Fibroblast of skin of left biceps (primary cell): ENCODE results near the gene SOS1.
"Not testable (repeated sequence)": the region's sequence is repeated elsewhere in the genome, so short reads cannot be mapped to it uniquely, and the experiment has no call there.

Experiments used
- DNase-seq, 2 experiments: peaks; one replicate each; pipeline ENCODE4 v3.0.0-alpha.2; 2013; ENCODE audit warnings: low read depth in 2 of 2

SOS1 gene

GRCh38 chr2:39099870-39100728 is 20.8 kb downstream of the SOS1 start:
- DNase-seq = no peak

DNA sequence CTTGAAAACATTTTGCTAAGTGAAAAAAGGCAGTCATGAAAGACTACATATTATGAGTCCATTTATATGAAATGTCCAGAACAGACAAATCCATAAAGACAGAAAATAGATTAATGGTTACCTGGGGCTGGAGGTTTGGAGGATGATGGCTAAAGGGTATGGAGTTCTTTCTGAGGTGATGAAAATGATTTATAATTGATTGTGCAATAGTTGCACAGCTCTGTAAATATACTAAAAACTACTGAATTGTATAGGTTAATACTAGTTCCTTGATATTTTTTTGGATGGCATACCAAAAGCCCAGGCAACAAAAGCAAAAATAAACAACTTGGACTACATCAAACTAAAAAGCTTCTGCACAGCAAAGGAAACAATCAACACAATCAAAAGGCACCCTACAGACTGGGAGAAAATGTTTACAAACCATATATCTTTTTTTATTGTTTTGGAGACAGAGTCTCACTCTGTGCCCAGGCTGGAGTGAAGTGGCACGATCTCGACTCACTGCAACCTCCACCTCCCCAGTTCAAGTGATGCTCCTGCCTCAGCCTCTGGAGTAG is 21.5 kb downstream of the SOS1 start:
- no peak for DNase-seq

DNA sequence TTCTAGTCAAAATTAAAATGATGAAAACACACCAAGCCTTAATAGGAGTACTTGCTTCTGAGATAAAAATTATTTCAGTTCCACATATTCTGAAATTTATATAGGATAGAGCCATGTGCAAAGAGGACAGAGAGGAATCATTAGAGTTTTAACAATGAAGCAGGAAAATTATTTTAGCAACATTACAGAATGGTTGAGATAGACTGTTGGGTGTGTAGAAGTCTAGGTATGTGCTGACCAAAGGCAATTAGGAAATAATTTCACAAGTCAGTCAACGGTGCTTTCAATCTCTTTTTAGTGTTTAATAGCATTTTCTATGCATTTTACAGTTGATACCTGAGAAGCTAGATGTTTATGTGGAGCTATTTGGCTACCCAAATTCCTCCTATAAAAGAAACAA is 25.2 kb downstream of the SOS1 start:
- no peak for DNase-seq

- DNase-seq = peak; percentile 18 to 35
Measured at GRCh38 chr2:39094717-39095363, 26.0 kb downstream of the SOS1 start.

GRCh38 chr2:39093218-39093898 is 27.5 kb downstream of the SOS1 start:
- no peak for DNase-seq

GRCh38 chr2:39091543-39091942 is 29.3 kb downstream of the SOS1 start:
- DNase-seq = no peak

DNA sequence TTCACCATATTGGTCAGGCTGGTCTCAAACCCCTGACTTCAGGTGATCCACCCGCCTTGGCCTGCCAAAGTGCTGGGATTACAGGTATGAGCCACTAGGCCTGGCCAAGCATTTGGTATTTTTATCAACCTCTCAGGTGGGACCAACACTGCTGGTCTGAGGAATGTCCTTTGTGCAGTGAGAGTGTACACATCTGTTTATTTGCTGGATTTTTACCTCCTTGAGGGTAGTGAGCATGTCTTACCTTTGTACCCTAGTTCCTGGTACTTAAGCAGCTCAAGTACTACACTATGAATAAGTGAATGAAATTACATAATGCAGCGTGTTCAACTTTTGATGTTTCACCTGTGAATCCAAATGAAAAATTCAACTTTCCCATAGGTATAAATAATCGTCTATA is 29.8 kb downstream of the SOS1 start:
- DNase-seq = no peak

- DNase-seq = no peak
Measured at GRCh38 chr2:39080152-39080551, 40.7 kb downstream of the SOS1 start.

- DNase-seq = no peak
Measured at GRCh38 chr2:39069890-39070465, 50.9 kb downstream of the SOS1 start.

DNA sequence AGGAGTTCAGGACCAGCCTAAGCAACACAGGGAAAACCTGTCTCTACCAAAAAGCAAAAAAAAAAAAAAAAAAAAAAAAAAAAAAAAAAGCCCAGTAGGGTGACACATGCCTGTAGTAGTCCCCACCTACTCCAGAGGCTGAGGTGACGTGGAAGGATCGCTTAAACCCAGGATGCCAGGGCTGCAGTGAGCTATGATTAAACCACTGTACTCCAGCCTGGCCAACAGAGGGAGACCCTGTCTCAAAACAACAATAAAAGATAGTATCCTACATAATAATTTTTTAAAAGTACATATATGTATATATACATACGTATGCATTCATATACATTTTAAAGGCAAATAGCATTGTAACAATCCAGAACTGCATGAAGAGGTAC is 51.7 kb downstream of the SOS1 start:
- DNase-seq = no peak

DNA sequence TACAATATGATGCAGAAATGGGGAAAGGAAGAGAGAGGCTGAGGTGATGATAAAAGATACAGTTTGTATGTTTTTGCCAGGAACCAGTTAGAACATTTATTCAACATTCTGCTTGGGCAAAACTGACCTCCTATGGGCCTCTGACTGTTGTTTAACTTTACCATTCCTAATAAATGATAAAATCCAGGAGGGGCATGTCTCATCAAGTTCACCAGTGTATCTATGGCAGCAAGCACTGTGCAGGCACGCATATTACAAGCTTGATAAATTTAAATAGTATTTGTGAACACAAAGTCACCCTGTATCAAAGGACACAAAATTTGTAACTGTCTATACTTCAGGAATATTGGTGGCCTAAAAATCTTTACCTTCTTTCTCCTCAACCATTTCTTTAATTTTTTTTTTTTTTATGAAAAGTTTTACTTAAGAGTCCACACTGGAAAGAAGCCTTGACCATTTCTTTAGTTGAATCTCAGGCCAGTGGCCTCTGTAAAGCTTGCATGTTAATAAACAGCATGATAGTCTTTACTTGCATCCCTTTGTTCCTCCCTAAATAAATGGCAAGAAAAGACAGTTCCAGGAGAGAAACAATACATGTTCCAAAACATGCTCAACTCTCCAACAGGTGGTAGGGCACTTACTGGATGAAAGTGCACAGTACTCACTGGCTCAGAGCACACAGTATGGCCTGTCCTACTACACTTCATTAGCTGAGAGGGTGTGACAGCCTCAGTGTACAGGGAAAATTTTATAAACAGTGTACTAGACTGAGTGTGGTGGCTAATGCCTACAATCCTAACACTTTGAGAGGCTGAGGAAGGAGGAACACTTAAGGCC is 52.3 kb downstream of the SOS1 start:
- DNase-seq = no peak

- no peak for DNase-seq
Measured at GRCh38 chr2:39065616-39066015, 55.2 kb downstream of the SOS1 start.

DNA sequence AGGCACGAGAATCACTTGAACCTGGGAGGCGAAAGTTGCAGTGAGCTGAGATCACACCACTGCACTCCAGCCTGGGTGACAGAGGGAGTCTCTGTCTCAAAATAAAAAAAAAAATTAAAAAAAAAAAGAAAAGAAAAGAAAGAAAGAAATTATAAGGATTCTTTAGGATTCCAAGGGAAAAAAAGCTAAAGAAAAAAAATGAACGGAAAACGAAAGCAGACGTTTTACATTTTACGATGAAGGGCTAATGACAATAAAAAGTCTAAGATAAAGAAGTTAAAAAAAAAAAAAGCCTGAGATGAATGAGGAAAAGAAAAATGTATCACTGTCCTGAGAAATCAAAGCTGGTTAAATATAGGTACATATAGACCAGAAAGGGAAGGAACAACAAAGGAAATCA is 58.5 kb downstream of the SOS1 start:
- DNase-seq = no peak

- no peak for DNase-seq
Measured at GRCh38 chr2:39061280-39061679, 59.6 kb downstream of the SOS1 start.

DNA sequence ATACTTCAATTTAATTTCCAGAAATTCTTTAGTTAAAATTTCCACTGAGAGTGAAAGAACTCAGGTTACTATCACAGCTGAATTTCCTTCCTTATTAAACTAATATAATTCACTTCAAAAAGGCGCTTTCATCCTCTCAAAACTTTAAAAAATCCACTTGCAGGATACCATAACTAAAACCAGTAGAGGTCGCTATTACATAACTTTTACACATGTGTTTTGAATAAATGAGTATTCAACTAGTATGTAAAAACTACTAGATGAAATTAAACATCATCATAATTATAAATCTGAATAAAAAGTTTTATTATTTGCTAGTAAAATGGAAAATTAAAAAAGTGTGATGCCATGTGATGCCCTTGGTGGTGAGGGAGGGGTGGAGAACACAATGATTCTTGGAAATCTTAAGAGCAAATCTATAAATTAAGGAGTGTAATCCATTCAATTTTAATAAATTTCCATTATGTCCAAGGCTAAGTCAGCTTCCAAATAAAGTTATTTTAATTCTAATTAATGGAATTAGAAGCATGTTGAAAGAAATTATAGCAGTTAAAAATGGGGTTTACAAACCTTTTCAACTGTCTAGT is 61.4 kb downstream of the SOS1 start:
- DNase-seq = peak; percentile 17 to 23

GRCh38 chr2:39058101-39058500 is 62.8 kb downstream of the SOS1 start:
- no peak for DNase-seq

DNA sequence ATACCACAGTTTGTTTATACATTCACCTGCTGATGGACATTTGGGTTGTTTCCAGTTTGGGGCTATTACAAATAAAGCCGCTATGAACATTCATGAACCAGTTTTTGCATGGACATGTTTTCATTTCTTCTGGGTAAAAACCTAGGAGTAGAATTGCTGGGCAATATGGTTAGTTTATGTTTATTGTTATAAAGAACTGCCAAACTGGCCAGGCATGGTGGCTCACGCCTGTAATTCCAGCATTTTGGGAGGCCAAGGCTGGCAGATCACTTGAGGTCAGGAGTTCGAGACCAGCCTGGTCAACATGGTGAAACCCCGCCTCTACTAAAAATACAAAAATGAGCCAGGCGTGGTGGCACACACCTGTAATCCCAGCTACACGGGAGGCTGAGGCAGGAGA is 68.2 kb downstream of the SOS1 start:
- not testable (repeated sequence) for DNase-seq

DNA sequence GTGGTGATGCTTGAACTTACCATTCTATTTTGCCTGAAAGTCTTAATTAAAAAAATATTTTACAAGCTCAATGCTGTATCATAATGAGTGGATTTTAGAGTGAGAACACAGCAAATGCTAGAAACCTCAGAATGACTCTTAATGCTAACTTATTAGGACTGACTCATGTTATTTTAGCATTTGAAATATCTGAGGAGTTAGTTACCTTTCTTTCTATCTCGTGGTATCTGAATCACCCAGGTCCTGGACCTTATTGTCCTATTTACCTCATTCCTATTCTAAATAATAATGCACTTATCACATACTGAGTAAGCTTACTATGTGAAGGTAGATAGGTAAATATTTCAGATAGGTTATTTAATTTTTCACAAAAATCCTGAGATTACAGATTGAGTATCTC is 70.7 kb downstream of the SOS1 start:
- no peak for DNase-seq

DNA sequence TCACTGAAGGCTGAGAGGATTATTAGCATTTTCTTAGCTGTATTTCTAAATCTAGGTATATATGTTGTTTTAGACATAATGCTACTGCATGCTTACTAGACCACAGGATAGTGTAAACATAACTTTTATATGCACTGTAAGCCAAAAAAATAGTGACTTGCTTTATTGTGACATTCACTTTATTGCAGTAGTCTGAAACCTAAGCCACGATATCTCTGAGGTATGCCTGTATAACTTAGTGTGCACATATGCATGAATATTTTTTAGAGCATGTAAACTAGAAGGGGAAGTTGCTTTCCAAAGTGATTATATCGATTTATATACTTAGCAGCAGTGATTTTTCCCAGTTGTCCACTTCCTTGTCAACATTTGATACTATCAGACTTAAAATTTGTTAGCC is 81.8 kb downstream of the SOS1 start:
- no peak for DNase-seq

DNA sequence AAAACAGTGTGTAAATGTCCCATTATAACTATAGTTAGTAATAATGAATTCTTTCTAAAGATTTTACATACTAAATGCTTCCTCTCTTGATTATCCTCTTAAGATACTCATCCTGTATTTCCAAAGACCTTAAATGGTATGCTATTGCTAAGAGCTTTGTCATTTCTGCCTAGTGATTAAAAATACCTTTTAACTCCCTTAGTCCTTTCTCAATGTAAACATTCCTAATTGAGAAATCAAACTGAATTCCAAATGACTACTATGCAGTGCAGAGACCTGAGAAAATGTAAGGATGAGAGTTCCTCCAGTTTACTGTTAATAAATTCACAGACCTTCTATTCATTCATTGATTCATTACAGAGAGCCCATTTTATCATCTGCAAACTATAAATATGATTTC is 86.9 kb downstream of the SOS1 start:
- peak; percentile 12 to 20 for DNase-seq

DNA sequence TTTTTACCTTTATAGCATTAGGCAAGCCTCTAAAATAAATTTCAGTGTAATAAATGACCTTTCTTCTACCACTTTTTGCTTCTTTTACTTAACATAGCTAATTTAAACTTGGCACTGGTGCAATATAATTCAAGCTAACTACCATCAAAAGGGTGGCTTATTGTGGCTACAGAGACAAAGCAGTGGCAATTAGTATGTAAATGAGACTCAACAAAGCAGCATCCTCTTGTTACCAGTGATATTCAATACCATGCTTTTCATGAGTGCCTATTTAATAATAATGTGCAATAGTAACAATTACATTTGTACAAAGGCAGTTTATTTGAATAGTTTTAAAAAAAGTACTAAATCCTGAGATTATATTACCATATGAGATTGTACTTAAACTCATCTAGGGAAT is 93.4 kb downstream of the SOS1 start:
- DNase-seq = no peak
